NCI-H510A (cell line): ENCODE results near the gene TAF11L9.
"Not testable (repeated sequence)": the region's sequence is repeated elsewhere in the genome, so short reads cannot be mapped to it uniquely, and the experiment has no call there.

Experiments
- DNase-seq: peaks from one replicate; lab custom pipeline; 2025; lab: John Stamatoyannopoulos, UW

The TAF11L9 gene

GRCh38 chr5:17594255-17594654, at the start of gene TAF11L9:
Gene TAF11L9 (minus strand): TSS chr5:17594394.
- not testable (repeated sequence) for DNase-seq

GRCh38 chr5:17634160-17634559, 40.0 kb upstream of the TAF11L9 start, which contains the start of gene TAF11L14:
Gene TAF11L14 (plus strand): TSS chr5:17634460.
- no peak for DNase-seq

DNA sequence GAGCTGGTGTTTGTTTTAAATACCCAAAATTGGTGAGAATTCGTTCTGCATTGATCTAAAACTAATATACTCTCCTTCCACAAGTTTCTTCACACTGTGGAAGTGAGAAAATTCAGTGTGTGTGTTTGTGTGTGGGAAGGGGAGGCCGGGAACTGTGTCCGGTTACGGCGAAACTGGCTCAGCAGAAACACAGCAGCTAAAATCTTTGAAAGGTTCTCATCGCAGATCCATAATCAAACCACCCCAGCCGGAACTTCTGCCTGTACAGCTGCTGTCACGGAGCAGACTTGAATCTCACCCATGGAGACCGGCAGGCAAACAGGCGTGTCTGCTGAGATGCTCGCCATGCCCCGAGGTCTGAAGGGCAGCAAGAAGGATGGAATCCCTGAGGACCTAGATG, 37.6 kb upstream of the TAF11L9 start, which contains the start of gene TAF11L13:
Gene TAF11L13 (plus strand): TSS at position 301 of the 400 bp plus-strand sequence.
- not testable (repeated sequence) for DNase-seq

- DNase-seq = no peak
These were observed 31.5 kb upstream of the TAF11L9 start for GRCh38 chr5:17625686-17626085.

- no peak for DNase-seq
These were observed 26.4 kb upstream of the TAF11L9 start for GRCh38 chr5:17620627-17621026.

GRCh38 chr5:17619354-17619753, 25.2 kb upstream of the TAF11L9 start:
- no peak for DNase-seq

DNA sequence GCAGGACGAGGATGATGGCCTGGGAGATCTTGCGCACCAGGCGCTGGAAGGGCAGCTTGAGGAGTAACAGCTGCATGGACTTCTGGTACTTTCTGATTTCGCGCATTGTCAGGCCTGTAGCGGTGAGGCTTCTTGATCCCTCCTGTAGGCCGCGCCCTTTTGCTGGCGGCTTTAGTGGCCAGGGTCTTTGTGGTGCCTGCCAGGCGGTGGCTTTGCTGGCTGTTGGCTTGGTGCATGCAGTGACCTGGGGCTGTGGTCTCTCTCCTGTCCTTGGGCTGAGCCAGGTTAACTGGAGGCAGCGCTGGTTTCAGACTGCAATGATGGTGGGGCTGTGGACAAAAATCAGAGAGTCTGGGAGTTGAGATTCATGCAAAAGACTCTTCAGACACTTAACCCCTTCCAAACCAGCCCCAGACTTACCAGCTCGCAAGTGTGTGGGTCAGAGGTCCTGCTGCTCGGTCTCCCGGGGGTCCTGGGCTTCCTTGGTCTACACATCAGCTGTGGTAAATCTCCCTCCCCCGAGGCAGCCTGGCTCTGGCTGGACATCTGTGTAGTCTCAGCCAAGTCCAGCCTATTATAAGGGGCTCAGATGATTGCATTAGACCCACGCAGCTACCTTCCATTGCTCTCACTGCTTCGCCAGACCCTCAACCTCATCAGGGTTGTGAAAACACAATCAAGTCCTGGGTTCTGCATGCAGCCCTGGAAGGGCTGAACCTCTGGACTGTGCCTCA, 20.8 kb upstream of the TAF11L9 start:
- no peak for DNase-seq

DNA sequence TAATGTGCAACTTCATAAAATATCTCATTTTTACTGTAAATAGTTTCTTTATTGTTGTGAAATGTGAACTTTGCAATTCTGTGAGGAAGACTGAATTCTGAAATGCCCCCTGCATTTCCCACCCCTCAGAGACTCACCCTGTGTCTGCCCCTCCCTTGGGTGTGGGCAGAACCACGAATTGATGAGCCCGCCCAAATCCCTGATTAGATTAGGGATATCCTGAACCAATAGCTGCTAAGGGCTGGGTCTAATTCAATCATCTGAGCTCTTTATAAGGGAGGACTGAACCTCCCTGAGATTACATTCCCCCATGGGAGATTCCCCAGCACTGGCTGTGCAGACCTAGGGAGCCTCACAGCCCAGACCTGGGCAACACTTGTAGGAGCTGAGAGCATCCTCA, 15.9 kb upstream of the TAF11L9 start, which contains the start of gene TAF11L12:
Gene TAF11L12 (plus strand): TSS at position 301 of the 400 bp plus-strand sequence.
- not testable (repeated sequence) for DNase-seq

GRCh38 chr5:17607461-17607860, 13.3 kb upstream of the TAF11L9 start:
- not testable (repeated sequence) for DNase-seq

- DNase-seq = no peak
These were observed 10.8 kb upstream of the TAF11L9 start for GRCh38 chr5:17604951-17605350.

- DNase-seq = not testable (repeated sequence)
These were observed 9.7 kb upstream of the TAF11L9 start, which contains the start of gene TAF11L11 for GRCh38 chr5:17603880-17604279. Gene TAF11L11 (plus strand): TSS chr5:17604183.

- DNase-seq = not testable (repeated sequence)
These were observed 3.5 kb upstream of the TAF11L9 start, which contains the start of gene TAF11L10 for GRCh38 chr5:17597728-17598127. Gene TAF11L10 (minus strand): TSS chr5:17597828.

DNA sequence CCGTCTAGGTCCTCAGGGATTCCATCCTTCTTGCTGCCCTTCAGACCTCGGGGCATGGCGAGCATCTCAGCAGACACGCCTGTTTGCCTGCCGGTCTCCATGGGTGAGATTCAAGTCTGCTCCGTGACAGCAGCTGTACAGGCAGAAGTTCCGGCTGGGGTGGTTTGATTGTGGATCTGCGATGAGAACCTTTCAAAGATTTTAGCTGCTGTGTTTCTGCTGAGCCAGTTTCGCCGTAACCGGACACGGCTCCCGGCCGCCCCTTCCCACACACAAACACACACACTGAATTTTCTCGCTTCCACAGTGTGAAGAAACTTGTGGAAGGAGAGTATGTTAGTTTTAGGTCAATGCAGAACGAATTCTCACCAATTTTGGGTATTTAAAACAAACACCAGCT, 3.3 kb downstream of the TAF11L9 start, which contains the start of gene TAF11L8:
Gene TAF11L8 (minus strand): TSS at position 101 of the 400 bp plus-strand sequence.
- not testable (repeated sequence) for DNase-seq

DNA sequence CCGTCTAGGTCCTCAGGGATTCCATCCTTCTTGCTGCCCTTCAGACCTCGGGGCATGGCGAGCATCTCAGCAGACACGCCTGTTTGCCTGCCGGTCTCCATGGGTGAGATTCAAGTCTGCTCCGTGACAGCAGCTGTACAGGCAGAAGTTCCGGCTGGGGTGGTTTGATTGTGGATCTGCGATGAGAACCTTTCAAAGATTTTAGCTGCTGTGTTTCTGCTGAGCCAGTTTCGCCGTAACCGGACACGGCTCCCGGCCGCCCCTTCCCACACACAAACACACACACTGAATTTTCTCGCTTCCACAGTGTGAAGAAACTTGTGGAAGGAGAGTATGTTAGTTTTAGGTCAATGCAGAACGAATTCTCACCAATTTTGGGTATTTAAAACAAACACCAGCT, 8.5 kb downstream of the TAF11L9 start, which contains the start of gene TAF11L7:
Gene TAF11L7 (minus strand): TSS at position 101 of the 400 bp plus-strand sequence.
- not testable (repeated sequence) for DNase-seq
